HFFc6 (cell line): Measurements from ENCODE around the gene AGPAT2. TPM values are rescaled to one million over a fixed set of nuclear protein-coding genes. Genes with fewer than 3 reads are reported as not detected.

Source experiments
- DNase-seq: peaks from one replicate; pipeline ENCODE4 v3.0.0-alpha.2; 2018
- H3K27ac Mint-ChIP-seq: 2 replicates; pipeline ENCODE4 v1.8.0; 2020; ENCODE audit warnings: mild to moderate bottlenecking, mixed read lengths
- H3K27me3 Mint-ChIP-seq: 2 replicates; pipeline ENCODE4 v1.8.0; 2021; ENCODE audit warnings: mild to moderate bottlenecking, moderate library complexity, mixed read lengths; ENCODE audit not compliant: insufficient read depth
- H3K36me3 Mint-ChIP-seq: 2 replicates; pipeline ENCODE4 v1.8.0; 2021; ENCODE audit warnings: low read depth, mixed read lengths
- H3K4me1 Mint-ChIP-seq: 2 replicates; pipeline ENCODE4 v1.8.0; 2020; ENCODE audit warnings: low read depth, mixed read lengths
- H3K4me3 Mint-ChIP-seq: 2 replicates; pipeline ENCODE4 v1.8.0; 2020; ENCODE audit warnings: mild to moderate bottlenecking, moderate library complexity, mixed read lengths
- H3K9me3 Mint-ChIP-seq: 2 replicates; pipeline ENCODE4 v1.8.0; 2020; ENCODE audit warnings: mild to moderate bottlenecking, mixed read lengths
- total RNA-seq, 6 experiments: library from RNA; stranded (reverse); fragmentation: NEBNext Ultra II Directional; extraction: Animal tissue kit (Norgen Biotek cat#: 25700); gene quantifications; 2 replicates in 1 of 6; 3 replicates in 5 of 6; pipeline ENCODE4 v1.2.3, GENCODE V29; 2021
- TF ChIP-seq, protein P1 (sequence below): fragments of 200-600 bp; sonication (generic); IDR thresholded peaks from 2 replicates; pipeline ENCODE4 v1.5.0; 2021; ENCODE audit warnings: antibody characterized with exemption, mild to moderate bottlenecking

AGPAT2 gene
- total RNA-seq, 6 experiments from 2014 or later = 48.7 to 58.4 (median 54.8) TPM

DNA sequence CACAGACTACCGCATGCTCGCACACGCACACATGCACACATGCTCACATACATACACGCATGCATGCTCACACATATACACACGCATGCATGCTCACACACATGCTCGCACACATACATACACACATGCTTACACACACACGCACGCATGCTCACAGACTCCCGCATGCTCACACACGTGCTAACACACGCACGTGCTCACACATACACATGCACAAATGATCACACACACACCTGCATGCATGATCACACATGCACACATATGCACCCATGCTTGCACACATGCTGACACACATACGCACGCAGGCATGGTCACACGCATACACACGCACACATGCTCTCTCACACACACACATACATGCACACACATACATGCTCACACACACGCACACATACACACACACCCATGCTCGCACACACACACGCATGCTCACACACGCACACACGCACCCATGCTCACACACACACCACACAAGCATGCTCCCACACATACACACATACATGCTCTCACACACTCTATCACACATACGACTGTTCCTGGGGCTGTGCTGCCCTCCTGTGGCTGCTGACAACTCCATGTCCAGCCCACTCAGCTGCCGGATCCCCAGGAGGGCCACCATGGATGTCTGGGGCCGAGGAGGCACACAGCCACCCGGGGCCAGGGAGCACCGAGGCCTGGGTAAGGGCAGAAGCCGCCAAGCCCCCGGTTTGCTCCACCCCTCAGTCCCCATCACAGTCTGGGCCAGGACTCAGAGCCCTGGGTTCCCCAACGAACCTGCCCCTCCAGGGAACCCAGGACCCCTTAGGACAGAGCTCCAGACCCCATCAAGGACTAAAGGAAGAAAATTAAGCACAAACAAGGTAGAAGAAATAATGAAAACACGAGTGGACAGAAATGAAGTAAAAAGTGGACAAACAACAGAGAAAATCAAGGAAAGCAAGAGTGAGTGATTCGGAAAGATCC lies 55.9 kb downstream of the AGPAT2 start:
- Mint-ChIP-seq H3K4me3 (no peak overlapping the region), H3K4me1 (peaks cover 7% of the 10 kb centered on the region), H3K27me3 (peaks cover 10% of the 10 kb centered on the region), H3K27ac (no peak overlapping the region), H3K36me3 (no peaks in the 10 kb centered on the region), H3K9me3 (no peaks in the 10 kb centered on the region)
- TF ChIP-seq, protein P1, sequence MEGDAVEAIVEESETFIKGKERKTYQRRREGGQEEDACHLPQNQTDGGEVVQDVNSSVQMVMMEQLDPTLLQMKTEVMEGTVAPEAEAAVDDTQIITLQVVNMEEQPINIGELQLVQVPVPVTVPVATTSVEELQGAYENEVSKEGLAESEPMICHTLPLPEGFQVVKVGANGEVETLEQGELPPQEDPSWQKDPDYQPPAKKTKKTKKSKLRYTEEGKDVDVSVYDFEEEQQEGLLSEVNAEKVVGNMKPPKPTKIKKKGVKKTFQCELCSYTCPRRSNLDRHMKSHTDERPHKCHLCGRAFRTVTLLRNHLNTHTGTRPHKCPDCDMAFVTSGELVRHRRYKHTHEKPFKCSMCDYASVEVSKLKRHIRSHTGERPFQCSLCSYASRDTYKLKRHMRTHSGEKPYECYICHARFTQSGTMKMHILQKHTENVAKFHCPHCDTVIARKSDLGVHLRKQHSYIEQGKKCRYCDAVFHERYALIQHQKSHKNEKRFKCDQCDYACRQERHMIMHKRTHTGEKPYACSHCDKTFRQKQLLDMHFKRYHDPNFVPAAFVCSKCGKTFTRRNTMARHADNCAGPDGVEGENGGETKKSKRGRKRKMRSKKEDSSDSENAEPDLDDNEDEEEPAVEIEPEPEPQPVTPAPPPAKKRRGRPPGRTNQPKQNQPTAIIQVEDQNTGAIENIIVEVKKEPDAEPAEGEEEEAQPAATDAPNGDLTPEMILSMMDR = peak; percentile 89
- DNase-seq = peak; percentile 63

- Mint-ChIP-seq H3K4me1 (peaks cover 7% of the 10 kb centered on the region), H3K36me3 (no peaks in the 10 kb centered on the region), H3K27me3 (peaks cover 7% of the 10 kb centered on the region), H3K27ac (no peak overlapping the region), H3K4me3 (no peak overlapping the region), H3K9me3 (no peaks in the 10 kb centered on the region)
- no peak for DNase-seq
- TF ChIP-seq, protein P1 = no peak
Observed at GRCh38 chr9:136630662-136630992, 56.6 kb downstream of the AGPAT2 start.

GRCh38 chr9:136629879-136630661 lies 57.2 kb downstream of the AGPAT2 start:
- no peak for DNase-seq
- Mint-ChIP-seq H3K9me3 (no peaks in the 10 kb centered on the region), H3K4me3 (no peak overlapping the region), H3K27me3 (peaks cover 9% of the 10 kb centered on the region), H3K27ac (no peak overlapping the region), H3K36me3 (no peaks in the 10 kb centered on the region), H3K4me1 (peaks cover 7% of the 10 kb centered on the region)
- TF ChIP-seq, protein P1 = peak; percentile 62

- Mint-ChIP-seq H3K4me1 (no peaks in the 10 kb centered on the region), H3K9me3 (no peaks in the 10 kb centered on the region), H3K27ac (no peak overlapping the region), H3K27me3 (peaks cover 5% of the 10 kb centered on the region; the same call in 1 of the 2 replicates), H3K36me3 (no peaks in the 10 kb centered on the region), H3K4me3 (no peak overlapping the region)
- no peak for DNase-seq
- TF ChIP-seq, protein P1 = no peak
Observed at GRCh38 chr9:136629001-136629878, 58.0 kb downstream of the AGPAT2 start.

GRCh38 chr9:136628268-136628667 lies 59.0 kb downstream of the AGPAT2 start:
- H3K4me3 Mint-ChIP-seq = no peak overlapping the region
- no peak overlapping the region for H3K27ac Mint-ChIP-seq
- H3K27me3 Mint-ChIP-seq = peaks cover 5% of the 10 kb centered on the region; the same call in 1 of the 2 replicates
- no peaks in the 10 kb centered on the region for H3K4me1 Mint-ChIP-seq
- H3K9me3 Mint-ChIP-seq = no peaks in the 10 kb centered on the region
- TF ChIP-seq, protein P1 = no peak
- no peaks in the 10 kb centered on the region for H3K36me3 Mint-ChIP-seq
- no peak for DNase-seq
